ENCODE results near the gene CCL8.

CCL8 gene

GRCh38 chr17:34370997-34371395 lies 51.8 kb downstream of the CCL8 start:
- peaks cover 68% of the 10 kb centered on the region for H3K4me1 ChIP-seq (ENCODE audit: insufficient read depth, low read length)
- TF ChIP-seq EZH2 (IDR thresholded peaks at IDR 0.05; ENCODE audit: borderline replicate concordance, low read depth, low read length, severe bottlenecking) (no peak), CTCF (IDR thresholded peaks at IDR 0.05; ENCODE audit: borderline replicate concordance, extremely low read depth, low read length, poor library complexity, severe bottlenecking) (no peak)

More at GRCh38 chr17:34370997-34371395, 51.8 kb downstream of the CCL8 start:
- no peaks in the 10 kb centered on the region for H3K79me2 ChIP-seq (ENCODE audit: insufficient read depth, low read length)
- H3K4me3 ChIP-seq (ENCODE audit: low read depth in 1 of 2, low read length in 2 of 2) = no peak overlapping the region
- H3K27me3 ChIP-seq (ENCODE audit: insufficient read depth, low read length, poor library complexity) = no peaks in the 10 kb centered on the region
- H3K36me3 ChIP-seq (ENCODE audit: insufficient read depth, low read length) = no peaks in the 10 kb centered on the region
- H2AFZ ChIP-seq (ENCODE audit: low read depth, low read length) = no peak overlapping the region
- ATAC-seq (ENCODE audit: insufficient read depth, low read depth) = peak; percentile 61
- peak; percentile 61 for DNase-seq
- no peaks in the 10 kb centered on the region for H3K9me3 ChIP-seq (ENCODE audit: insufficient read depth, low read length, severe bottlenecking)
- H3K27ac ChIP-seq (ENCODE audit: low read length) = peak overlapping the region; percentile 99
- H3K4me2 ChIP-seq (ENCODE audit: insufficient read depth, low read length) = no peak overlapping the region
- peak overlapping the region; percentile 60; the same call in 1 of the 2 replicates for H3K9ac ChIP-seq (ENCODE audit: low read depth, low read length)
- H4K20me1 ChIP-seq (ENCODE audit: insufficient read depth, low read length) = no peaks in the 10 kb centered on the region

Measured in DND-41 (cell line).